ENCODE data around the gene EXOC4.

GRCh38 chr7:134071355-134072331 lies 818.8 kb downstream of the EXOC4 start:
- TF ChIP-seq CTCF (conservative IDR thresholded peaks at IDR 0.05; ENCODE audit: low read length) (no peak), EZH2phosphoT487 (IDR thresholded peaks at IDR 0.05; ENCODE audit: borderline replicate concordance) (no peak)
